Natural killer cell treated with Interleukin-12 subunit alpha and Interleukin-12 subunit beta and Interleukin-15 and Interleukin-18, amount 100 ng/mL, for 72 hours (primary cell): ENCODE measurements around the gene ERRFI1. TPM values are rescaled to one million over a fixed set of nuclear protein-coding genes. Genes with fewer than 3 reads are reported as not detected.
"Not testable (repeated sequence)": the region's sequence is repeated elsewhere in the genome, so short reads cannot be mapped to it uniquely, and the experiment has no call there.

ENCODE experiments used
- ATAC-seq, 2 donors: fragments of 150-1000 bp; cut with Tn5 transposase in 1 of 2; sonication (Bioruptor Pico), chemical (Tn5 transposase) in 1 of 2; 2 replicates each; pipeline ENCODE4 v1.10.0; 2021
- DNase-seq: peaks from one replicate; pipeline ENCODE4 v3.0.0; 2022; ENCODE audit warnings: low spot score
- H3K27ac Mint-ChIP-seq, 2 donors: 1 replicate in 1 of 2; 2 replicates in 1 of 2; pipeline ENCODE4 v1.8.0; 2022; ENCODE audit warnings: mixed read lengths in 2 of 2, mild to moderate bottlenecking in 1 of 2, moderate library complexity in 1 of 2
- H3K27me3 Mint-ChIP-seq, 2 donors: 1 replicate in 1 of 2; 2 replicates in 1 of 2; pipeline ENCODE4 v1.8.0; 2022; ENCODE audit warnings: mixed read lengths in 2 of 2
- H3K36me3 Mint-ChIP-seq: one replicate; pipeline ENCODE4 v1.8.0; 2022; ENCODE audit warnings: mixed read lengths
- H3K4me1 Mint-ChIP-seq, 2 donors: 1 replicate in 1 of 2; 2 replicates in 1 of 2; pipeline ENCODE4 v1.8.0; 2022; ENCODE audit warnings: low read depth in 2 of 2, mixed read lengths in 2 of 2, mild to moderate bottlenecking in 1 of 2
- H3K4me3 Mint-ChIP-seq: one replicate; pipeline ENCODE4 v1.8.0; 2022; ENCODE audit warnings: mixed read lengths
- H3K9me3 Mint-ChIP-seq: 2 replicates; pipeline ENCODE4 v1.8.0; 2022; ENCODE audit warnings: mixed read lengths
- total RNA-seq, 2 donors: library from RNA; stranded (reverse); gene quantifications; one replicate each; pipeline ENCODE4 v1.2.3, GENCODE V29; 2022

The ERRFI1 gene
- total RNA-seq, 2 donors from 2014 or later: 3.5 to 6.3 TPM

GRCh38 chr1:8055973-8056372, 29.9 kb upstream of the ERRFI1 start:
- peaks cover 5 to 11% of the 10 kb centered on the region in 2 donors for H3K27me3 Mint-ChIP-seq
- H3K4me3 Mint-ChIP-seq: no peak overlapping the region
- no peaks in the 10 kb centered on the region for H3K9me3 Mint-ChIP-seq
- ATAC-seq: no peak
- DNase-seq: no peak
- H3K36me3 Mint-ChIP-seq: no peaks in the 10 kb centered on the region
- H3K27ac Mint-ChIP-seq: no peak overlapping the region
- no peaks in the 10 kb centered on the region for H3K4me1 Mint-ChIP-seq

DNA sequence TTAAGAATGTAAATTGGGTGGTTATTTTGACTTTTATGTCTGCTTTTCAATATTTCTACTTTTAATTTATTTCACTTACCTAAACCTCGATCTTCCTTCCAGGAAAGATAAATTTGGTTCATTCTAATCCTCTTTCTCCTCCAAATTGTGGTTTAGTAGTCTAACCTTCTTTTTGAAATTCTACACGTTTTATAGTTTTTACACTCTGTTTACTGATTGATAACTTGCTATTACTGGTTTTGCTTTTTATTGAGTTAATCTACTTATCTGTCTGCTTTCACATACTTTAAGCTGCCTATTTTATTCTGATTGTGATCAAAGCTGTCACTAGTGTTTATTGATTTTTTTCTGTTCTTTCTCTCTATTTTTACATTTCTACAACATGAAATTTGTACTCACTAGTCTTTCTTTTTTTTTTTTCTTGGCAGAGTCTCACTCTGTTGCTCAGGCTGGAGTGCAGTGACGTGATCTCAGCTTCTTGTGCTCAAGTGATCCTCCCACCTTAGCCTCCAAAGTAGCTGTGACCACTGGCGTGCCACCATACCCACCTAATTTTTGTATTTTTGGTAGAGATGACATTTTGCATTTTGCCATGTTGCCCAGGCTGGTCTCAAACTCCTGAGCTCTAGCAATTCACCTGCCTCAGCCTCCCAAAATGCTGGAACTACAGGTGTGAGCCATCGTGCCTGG, 27.9 kb upstream of the ERRFI1 start:
- H3K27me3 Mint-ChIP-seq: peaks cover 5 to 11% of the 10 kb centered on the region in 2 donors
- DNase-seq: no peak
- no peak for ATAC-seq
- no peaks in the 10 kb centered on the region for H3K4me1 Mint-ChIP-seq
- H3K27ac Mint-ChIP-seq: no peak overlapping the region
- H3K9me3 Mint-ChIP-seq: no peaks in the 10 kb centered on the region
- no peak overlapping the region for H3K4me3 Mint-ChIP-seq
- no peaks in the 10 kb centered on the region for H3K36me3 Mint-ChIP-seq

GRCh38 chr1:8051650-8052049, 25.5 kb upstream of the ERRFI1 start:
- no peaks in the 10 kb centered on the region for H3K4me1 Mint-ChIP-seq
- ATAC-seq: no peak
- H3K9me3 Mint-ChIP-seq: no peaks in the 10 kb centered on the region
- peaks cover 0 to 12% of the 10 kb centered on the region in 2 donors for H3K27me3 Mint-ChIP-seq
- no peak for DNase-seq
- no peaks in the 10 kb centered on the region for H3K36me3 Mint-ChIP-seq
- no peak overlapping the region for H3K27ac Mint-ChIP-seq
- no peak overlapping the region for H3K4me3 Mint-ChIP-seq

- not testable (repeated sequence) for H3K36me3 Mint-ChIP-seq, H3K27ac Mint-ChIP-seq, H3K4me3 Mint-ChIP-seq, H3K4me1 Mint-ChIP-seq, ATAC-seq, DNase-seq, H3K9me3 Mint-ChIP-seq
- peaks cover 0 to 12% of the 10 kb centered on the region in 2 donors for H3K27me3 Mint-ChIP-seq
Measured at GRCh38 chr1:8049229-8049628, 23.1 kb upstream of the ERRFI1 start.

DNA sequence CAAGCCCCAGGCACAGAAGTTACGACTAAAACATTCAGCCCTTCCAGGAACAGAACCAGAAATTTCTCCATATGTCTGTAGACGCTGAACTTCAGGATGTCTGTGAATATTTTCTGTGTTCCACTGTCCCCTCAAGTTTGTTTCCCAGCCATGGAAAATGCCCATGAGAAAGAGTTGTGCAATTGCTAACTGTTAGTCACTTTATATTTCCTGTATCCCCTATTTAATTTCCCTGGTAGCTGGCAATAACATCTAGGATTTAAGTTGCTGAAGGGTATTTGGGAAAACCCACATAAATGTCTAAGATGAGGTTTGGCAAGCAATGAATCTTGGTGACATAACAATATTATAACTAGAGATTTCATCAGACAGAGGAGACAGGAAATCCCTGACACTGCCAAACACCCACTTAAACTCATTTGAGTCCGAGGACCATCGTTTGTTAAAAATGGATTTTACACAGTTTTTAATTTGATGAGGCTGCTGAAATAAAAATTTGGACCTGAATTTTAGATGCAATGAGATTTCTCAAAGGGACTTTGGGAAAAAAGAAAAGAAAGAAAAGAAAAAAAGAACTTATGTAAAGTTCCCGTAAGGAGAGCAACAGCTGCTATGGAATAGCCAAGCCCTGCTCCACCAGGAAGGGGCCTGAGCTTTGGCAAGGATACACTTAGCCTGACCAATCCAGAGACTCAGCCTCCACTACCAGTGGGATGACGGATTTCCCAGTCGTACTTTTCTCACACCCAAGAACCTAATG, 21.8 kb upstream of the ERRFI1 start:
- peaks cover 0 to 11% of the 10 kb centered on the region in 2 donors for H3K27me3 Mint-ChIP-seq
- H3K4me3 Mint-ChIP-seq: no peak overlapping the region
- H3K9me3 Mint-ChIP-seq: no peaks in the 10 kb centered on the region
- H3K36me3 Mint-ChIP-seq: no peaks in the 10 kb centered on the region
- DNase-seq (no peak), ATAC-seq (no peak)
- no peak overlapping the region for H3K27ac Mint-ChIP-seq
- no peaks in the 10 kb centered on the region for H3K4me1 Mint-ChIP-seq

DNA sequence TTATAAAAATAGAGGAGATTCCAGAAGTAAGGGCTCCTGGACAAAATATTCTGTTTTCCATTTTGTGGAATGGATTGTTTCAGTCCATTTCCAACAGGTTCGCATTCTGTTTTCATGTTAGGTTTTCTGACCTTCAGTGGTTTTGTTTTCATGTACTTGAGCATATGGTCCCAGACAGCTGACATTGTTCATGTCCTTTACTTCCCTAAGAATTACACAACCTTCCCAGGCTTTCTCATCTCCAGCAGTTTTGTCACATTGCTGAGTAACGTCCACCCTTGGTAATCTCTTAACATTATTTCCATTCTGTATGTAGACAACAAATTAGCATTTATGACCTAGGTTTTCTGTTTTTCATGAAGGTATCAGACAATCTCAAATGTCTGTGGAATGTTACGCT, 21.0 kb upstream of the ERRFI1 start:
- Mint-ChIP-seq H3K36me3 (peaks cover 1% of the 10 kb centered on the region), H3K27me3 (peaks cover 4 to 13% of the 10 kb centered on the region in 2 donors), H3K4me1 (no peaks in the 10 kb centered on the region)

GRCh38 chr1:8046391-8046790, 20.3 kb upstream of the ERRFI1 start:
- H3K4me3 Mint-ChIP-seq: no peak overlapping the region
- peaks cover 7% of the 10 kb centered on the region for H3K36me3 Mint-ChIP-seq
- H3K4me1 Mint-ChIP-seq: no peaks in the 10 kb centered on the region
- no peak overlapping the region for H3K27ac Mint-ChIP-seq
- H3K27me3 Mint-ChIP-seq: peaks cover 10 to 17% of the 10 kb centered on the region in 2 donors
- H3K9me3 Mint-ChIP-seq: no peaks in the 10 kb centered on the region
- no peak for ATAC-seq
- DNase-seq: no peak

More for the DNA sequence above, 21.0 kb upstream of the ERRFI1 start:
- DNase-seq (no peak), ATAC-seq (no peak)
- H3K4me3 Mint-ChIP-seq: no peak overlapping the region
- H3K9me3 Mint-ChIP-seq: no peaks in the 10 kb centered on the region
- H3K27ac Mint-ChIP-seq: no peak overlapping the region

DNA sequence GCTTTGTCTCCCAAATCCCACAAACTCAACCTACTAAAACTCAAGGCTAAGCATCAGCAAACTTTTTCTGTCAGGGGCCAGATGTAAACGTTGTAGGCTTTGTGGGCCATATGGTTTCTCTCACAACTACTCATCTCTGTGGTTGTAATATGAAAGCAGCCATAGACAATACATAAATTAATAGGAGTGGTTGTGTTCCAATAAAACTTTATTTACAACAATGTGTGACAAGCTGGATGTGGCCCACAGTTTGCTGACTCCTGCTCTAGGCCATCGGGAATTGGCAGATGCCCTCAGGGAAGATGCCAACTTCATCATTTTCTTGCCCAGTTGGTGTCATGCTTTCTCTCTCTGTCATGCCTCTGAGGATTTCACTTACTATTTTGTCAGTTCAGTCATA, 17.5 kb upstream of the ERRFI1 start:
- no peaks in the 10 kb centered on the region for H3K4me1 Mint-ChIP-seq
- ATAC-seq: no peak
- peaks cover 10 to 21% of the 10 kb centered on the region in 2 donors for H3K27me3 Mint-ChIP-seq
- no peak for DNase-seq
- no peak overlapping the region for H3K4me3 Mint-ChIP-seq
- H3K27ac Mint-ChIP-seq: no peak overlapping the region
- no peaks in the 10 kb centered on the region for H3K9me3 Mint-ChIP-seq
- peaks cover 7% of the 10 kb centered on the region for H3K36me3 Mint-ChIP-seq

DNA sequence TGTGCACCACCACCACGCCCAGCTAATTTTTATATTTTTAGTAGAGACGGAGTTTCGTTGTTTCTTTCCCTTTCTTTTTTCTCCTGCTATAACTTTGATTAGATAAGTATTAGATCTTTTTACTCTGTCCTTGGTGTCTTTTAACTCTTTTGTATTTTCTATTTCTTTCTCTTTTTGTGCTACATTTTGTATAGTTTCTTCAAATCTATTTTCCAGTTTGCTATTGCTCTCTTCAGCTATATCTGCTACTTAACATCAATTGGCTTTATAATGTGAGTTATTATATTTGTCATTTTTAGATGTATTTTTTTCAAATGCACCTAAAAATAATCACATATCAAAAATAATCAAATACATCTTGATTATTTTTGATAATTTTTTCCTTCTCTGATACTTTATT, 16.0 kb upstream of the ERRFI1 start:
- H3K36me3 Mint-ChIP-seq: peaks cover 7% of the 10 kb centered on the region
- H3K9me3 Mint-ChIP-seq: no peaks in the 10 kb centered on the region
- DNase-seq: no peak
- H3K4me1 Mint-ChIP-seq: no peaks in the 10 kb centered on the region
- H3K27ac Mint-ChIP-seq: no peak overlapping the region
- no peak overlapping the region for H3K4me3 Mint-ChIP-seq
- peaks cover 10 to 16% of the 10 kb centered on the region in 2 donors for H3K27me3 Mint-ChIP-seq
- no peak for ATAC-seq

DNA sequence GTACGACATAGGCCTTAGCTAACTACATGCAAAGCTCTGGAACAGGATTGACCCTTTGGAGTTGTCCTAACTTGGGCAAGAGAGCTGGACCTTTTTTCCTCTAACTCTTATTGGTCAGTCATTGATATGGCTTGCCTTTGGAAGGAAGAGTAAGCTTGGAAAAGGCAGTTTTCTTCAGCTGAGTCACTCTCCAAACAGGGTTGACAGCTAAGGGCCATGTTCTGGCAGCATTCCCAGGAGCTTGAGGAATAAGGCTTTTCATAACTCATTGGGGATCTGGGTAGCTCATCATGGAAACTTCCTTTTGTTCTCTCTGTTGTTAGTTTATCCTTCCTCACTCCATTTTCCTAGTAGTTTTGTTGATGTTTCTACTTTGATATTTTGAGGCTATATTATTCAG, 14.5 kb upstream of the ERRFI1 start:
- Mint-ChIP-seq H3K4me3 (no peak overlapping the region), H3K4me1 (no peaks in the 10 kb centered on the region), H3K27ac (no peak overlapping the region), H3K27me3 (peaks cover 10 to 21% of the 10 kb centered on the region in 2 donors), H3K9me3 (no peaks in the 10 kb centered on the region), H3K36me3 (peaks cover 7% of the 10 kb centered on the region)
- DNase-seq (no peak), ATAC-seq (no peak)

- Mint-ChIP-seq H3K27me3 (peaks cover 10 to 20% of the 10 kb centered on the region in 2 donors), H3K27ac (no peak overlapping the region), H3K4me3 (no peak overlapping the region), H3K9me3 (no peaks in the 10 kb centered on the region), H3K4me1 (no peaks in the 10 kb centered on the region), H3K36me3 (peaks cover 7% of the 10 kb centered on the region)
- ATAC-seq (no peak), DNase-seq (no peak)
Measured at GRCh38 chr1:8039071-8039470, 13.0 kb upstream of the ERRFI1 start.

GRCh38 chr1:8035289-8035688, 9.2 kb upstream of the ERRFI1 start:
- Mint-ChIP-seq H3K27ac (no peak overlapping the region), H3K36me3 (no peaks in the 10 kb centered on the region), H3K9me3 (no peaks in the 10 kb centered on the region), H3K4me1 (peaks cover 0 to 3% of the 10 kb centered on the region in 2 donors), H3K27me3 (peaks cover 0 to 10% of the 10 kb centered on the region in 2 donors), H3K4me3 (no peak overlapping the region)
- no peak for ATAC-seq
- DNase-seq: no peak

DNA sequence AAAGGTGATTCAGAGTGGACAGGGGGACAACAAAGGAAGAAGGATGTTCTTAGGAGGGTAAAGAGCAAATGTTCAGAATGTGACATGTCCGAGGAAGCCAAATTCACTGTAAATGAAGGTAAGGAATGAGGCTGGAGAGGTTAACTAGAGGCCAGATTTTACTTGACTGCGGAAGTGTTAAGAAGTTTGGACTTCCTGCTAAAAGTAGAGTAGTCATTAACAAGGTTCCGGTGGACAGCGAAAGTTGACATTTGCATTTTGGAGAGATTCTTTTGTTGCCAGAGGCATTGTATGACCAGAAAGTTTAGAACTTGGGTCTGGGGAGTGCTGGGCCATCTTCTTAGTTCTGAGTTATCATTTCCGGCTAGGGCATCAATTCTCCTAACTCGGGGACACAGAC, 7.2 kb upstream of the ERRFI1 start:
- no peak for DNase-seq
- Mint-ChIP-seq H3K9me3 (no peaks in the 10 kb centered on the region), H3K4me3 (no peak overlapping the region), H3K36me3 (no peaks in the 10 kb centered on the region), H3K4me1 (peaks cover 0 to 3% of the 10 kb centered on the region in 2 donors), H3K27me3 (peaks cover 0 to 10% of the 10 kb centered on the region in 2 donors), H3K27ac (no peak overlapping the region)
- no peak for ATAC-seq

DNA sequence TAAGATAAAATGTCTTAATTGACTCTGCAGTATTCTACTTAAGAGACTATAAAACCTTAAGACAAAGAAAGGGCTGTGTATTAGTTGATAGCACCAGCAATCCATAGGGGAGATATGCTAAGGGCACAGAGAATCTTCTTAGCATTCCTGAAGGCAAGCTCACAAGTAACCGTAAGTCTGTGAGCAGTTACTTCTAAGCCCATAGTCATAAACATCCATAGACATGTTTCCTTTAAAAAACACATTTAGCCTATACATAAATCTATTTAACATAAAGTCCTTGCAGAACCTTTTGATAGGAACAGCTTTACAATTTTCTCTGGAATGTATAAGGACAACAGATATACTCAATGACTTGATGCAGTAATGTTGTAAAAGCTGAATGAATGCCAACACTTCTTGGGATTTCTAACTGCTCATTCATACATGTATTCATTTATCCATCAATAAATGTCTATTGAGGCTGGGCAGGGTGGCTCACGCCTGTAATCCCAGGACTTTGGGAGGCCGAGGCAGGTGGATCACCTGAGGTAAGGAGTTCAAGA, 6.3 kb upstream of the ERRFI1 start:
- no peak overlapping the region for H3K4me3 Mint-ChIP-seq
- no peak for DNase-seq
- ATAC-seq: no peak
- H3K36me3 Mint-ChIP-seq: no peaks in the 10 kb centered on the region
- no peak overlapping the region for H3K27ac Mint-ChIP-seq
- H3K27me3 Mint-ChIP-seq: peaks cover 0 to 10% of the 10 kb centered on the region in 2 donors
- H3K4me1 Mint-ChIP-seq: peaks cover 0 to 3% of the 10 kb centered on the region in 2 donors
- no peaks in the 10 kb centered on the region for H3K9me3 Mint-ChIP-seq
